Brain microvascular endothelial cell (primary cell): ENCODE results near the gene ARHGAP6.

Experiments
- DNase-seq: peaks from one replicate; pipeline ENCODE4 v3.0.0-alpha.2; 2020
- H3K27ac ChIP-seq: fragments of 250-450 bp; sonication (Bioruptor Pico); 2 replicates; pipeline ENCODE4 v1.5.1; 2020; ENCODE audit warnings: mild to moderate bottlenecking, moderate library complexity
- H3K27me3 ChIP-seq: fragments of 250-450 bp; sonication (Bioruptor Pico); replicated peaks from 2 replicates; pipeline ENCODE4 v1.5.1; 2020; ENCODE audit warnings: mild to moderate bottlenecking
- H3K36me3 ChIP-seq: fragments of 250-450 bp; sonication (Bioruptor Pico); replicated peaks from 2 replicates; pipeline ENCODE4 v1.5.1; 2020; ENCODE audit warnings: mild to moderate bottlenecking
- H3K4me3 ChIP-seq: 2 replicates; pipeline ENCODE4 v1.5.1; 2011; ENCODE audit warnings: low read depth, mild to moderate bottlenecking, control low read depth, low read length, moderate library complexity
- CTCF ChIP-seq: IDR thresholded peaks from 2 replicates; pipeline ENCODE4 v1.5.1; 2011; ENCODE audit warnings: low read depth, mild to moderate bottlenecking, moderate library complexity, low read length, control low read depth, inconsistent platforms; ENCODE audit errors: missing control alignments
- in situ Hi-C: cut with HindIII; loops from 2 replicates; pipeline ENCODE4 v1.10.0; 2017; ENCODE audit warnings: low sequenced_read_pairs, low pct_ligation_motif_present

The ARHGAP6 gene

DNA sequence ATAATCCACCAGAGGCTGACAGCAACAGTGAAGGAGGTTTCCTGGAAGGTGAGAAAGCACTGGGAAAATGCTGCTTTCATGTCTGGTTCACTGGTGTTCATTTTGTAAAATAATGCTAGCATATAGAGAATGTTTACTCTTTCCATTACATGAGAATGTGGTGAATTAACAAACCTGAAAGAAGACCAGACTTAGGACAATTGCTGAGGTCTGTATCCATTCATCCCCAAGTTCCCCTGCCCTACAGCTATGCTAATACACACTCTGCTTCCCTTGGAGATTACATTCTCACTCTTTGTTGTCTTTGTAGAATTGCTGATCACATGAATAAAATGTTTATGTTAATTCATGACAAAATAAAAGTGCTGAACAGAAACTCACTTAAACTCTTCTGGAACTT, 99.5 kb downstream of the ARHGAP6 start:
- Histone ChIP-seq H3K4me3 (no peak overlapping the region), H3K27ac (no peak overlapping the region), H3K27me3 (no peaks in the 10 kb centered on the region), H3K36me3 (no peaks in the 10 kb centered on the region)
- in situ Hi-C loops: no loop called here
- DNase-seq: no peak
- no peak for TF ChIP-seq CTCF

DNA sequence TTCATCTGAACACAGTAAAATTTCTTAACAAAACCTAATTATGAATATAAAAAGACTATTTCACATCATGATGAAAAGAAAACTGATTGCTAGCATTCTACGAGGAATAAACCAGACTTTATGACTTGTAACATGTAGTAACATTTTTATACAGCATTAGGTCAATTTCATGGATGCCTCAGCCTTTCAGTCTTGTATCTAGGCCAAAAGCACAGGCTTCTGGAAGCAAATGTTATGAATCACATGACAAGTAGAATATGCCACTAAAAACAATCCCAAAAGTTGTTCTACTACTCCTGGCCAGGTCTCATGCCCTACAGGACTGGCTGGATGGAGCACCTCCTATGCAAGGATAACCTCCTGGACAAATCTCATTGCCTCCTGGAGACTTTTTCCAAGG, 101.2 kb downstream of the ARHGAP6 start:
- TF ChIP-seq CTCF: no peak
- in situ Hi-C loops: no loop called here
- no peak for DNase-seq

GRCh38 chrX:11562570-11562969, 103.2 kb downstream of the ARHGAP6 start:
- no peak overlapping the region for H3K27ac ChIP-seq
- in situ Hi-C loops: no loop called here
- no peak for TF ChIP-seq CTCF

More for the DNA sequence above, 101.2 kb downstream of the ARHGAP6 start:
- Histone ChIP-seq H3K4me3 (no peak overlapping the region), H3K27ac (no peak overlapping the region), H3K36me3 (no peaks in the 10 kb centered on the region), H3K27me3 (no peaks in the 10 kb centered on the region)

DNA sequence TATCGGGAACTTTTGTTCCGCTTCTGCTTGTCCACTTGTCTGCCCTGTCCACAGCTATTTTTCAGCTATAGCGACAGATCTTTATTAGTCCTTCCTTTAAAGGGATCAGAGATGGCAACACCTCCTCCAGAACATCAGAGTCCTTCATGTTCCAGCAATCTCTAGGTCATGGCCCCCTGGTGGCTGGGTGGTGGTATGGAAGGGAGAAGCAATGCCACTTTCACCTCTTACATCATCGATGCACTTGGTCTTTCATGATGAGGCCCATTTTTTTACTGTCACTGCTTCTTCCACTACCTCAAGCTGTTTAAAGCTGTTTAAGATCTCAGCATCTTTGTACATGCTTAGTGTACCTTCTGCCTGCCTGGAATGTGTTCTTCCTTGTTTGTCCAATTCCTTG, 106.7 kb downstream of the ARHGAP6 start:
- no peak for DNase-seq
- in situ Hi-C loops: no loop called here
- no peaks in the 10 kb centered on the region for H3K27me3 ChIP-seq
- H3K36me3 ChIP-seq: no peaks in the 10 kb centered on the region
- no peak overlapping the region for H3K27ac ChIP-seq
- TF ChIP-seq CTCF: peak; percentile 61
- no peak overlapping the region for H3K4me3 ChIP-seq

More at GRCh38 chrX:11562570-11562969, 103.2 kb downstream of the ARHGAP6 start:
- no peak for DNase-seq
- Histone ChIP-seq H3K4me3 (no peak overlapping the region), H3K36me3 (no peaks in the 10 kb centered on the region), H3K27me3 (no peaks in the 10 kb centered on the region)

DNA sequence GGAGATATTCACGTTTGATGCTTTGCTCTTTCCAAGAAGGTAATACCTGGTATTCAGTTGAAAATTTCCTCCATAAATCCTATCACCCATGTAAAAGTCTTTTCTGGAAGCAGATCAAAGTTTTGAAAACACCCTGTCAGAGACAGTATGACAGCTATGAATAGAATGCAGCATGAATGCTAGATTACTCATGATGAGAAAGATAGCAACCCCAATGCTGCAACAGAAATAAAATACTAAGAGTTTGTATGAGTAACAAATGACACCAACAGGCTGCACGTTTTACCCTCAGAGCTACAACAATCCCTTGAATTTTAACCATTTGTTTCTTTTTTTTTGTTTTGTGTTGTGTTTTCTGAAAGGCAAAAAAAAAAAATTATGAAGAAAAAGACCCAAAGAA, 108.6 kb downstream of the ARHGAP6 start:
- no peak for TF ChIP-seq CTCF

DNA sequence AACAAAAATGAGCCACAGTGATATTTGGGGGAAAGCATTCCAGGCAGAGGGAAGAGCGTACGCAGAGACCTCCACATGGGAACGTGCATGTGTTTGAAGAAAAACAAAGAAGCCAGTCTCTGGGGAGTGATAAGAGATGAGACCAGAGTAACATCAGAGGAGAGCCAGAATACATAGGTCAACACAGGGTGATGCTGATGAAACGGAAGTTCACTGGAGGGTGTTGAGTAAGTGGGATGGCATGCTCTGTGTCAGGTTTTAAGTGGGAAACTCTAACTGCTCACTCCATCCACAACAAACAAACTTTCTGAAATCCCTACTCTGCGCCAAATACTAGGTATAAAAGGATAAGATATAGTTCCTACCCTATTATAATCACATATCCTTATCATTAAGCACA, 110.0 kb downstream of the ARHGAP6 start:
- in situ Hi-C loops: no loop called here
- H3K27me3 ChIP-seq: no peaks in the 10 kb centered on the region
- H3K27ac ChIP-seq: no peak overlapping the region
- no peak overlapping the region for H3K4me3 ChIP-seq
- no peak for TF ChIP-seq CTCF
- peak; percentile 45 for DNase-seq
- no peaks in the 10 kb centered on the region for H3K36me3 ChIP-seq

More for the DNA sequence above, 108.6 kb downstream of the ARHGAP6 start:
- peak overlapping the region; percentile 34 for H3K27ac ChIP-seq
- H3K4me3 ChIP-seq: no peak overlapping the region
- in situ Hi-C loops: no loop called here
- no peaks in the 10 kb centered on the region for H3K36me3 ChIP-seq
- DNase-seq: peak; percentile 45
- H3K27me3 ChIP-seq: no peaks in the 10 kb centered on the region
